ENCODE results near the gene DCAF4. TPM values are rescaled to one million over a fixed set of nuclear protein-coding genes. Genes with fewer than 3 reads are reported as not detected.

DCAF4 gene
- total RNA-seq, 4 donors from 2014 or later = 29.0 to 45.0 (median 36.7) TPM

GRCh38 chr14:72883961-72884360 is 42.3 kb upstream of the DCAF4 start:
- peak; percentile 18 to 46 for DNase-seq
- no peaks in the 10 kb centered on the region for H3K9me3 ChIP-seq
- intact Hi-C loops (cut with DNase I) = no loop called here
- no peak overlapping the region for H3K27ac ChIP-seq
- WGBS, 2 donors = 65 to 67% methylated on average over 4 of the region's 4 CpGs
- no peaks in the 10 kb centered on the region for H3K4me1 ChIP-seq
- no peak overlapping the region for H3K4me3 ChIP-seq (replicated peaks in 1 of 3)
- H3K36me3 ChIP-seq = no peaks in the 10 kb centered on the region
- TF ChIP-seq POLR2A (IDR thresholded peaks at IDR 0.05) (no peak), CTCF (IDR thresholded peaks at IDR 0.05) (no peak)
- no peaks in the 10 kb centered on the region for H3K27me3 ChIP-seq

GRCh38 chr14:72884386-72884785 is 41.9 kb upstream of the DCAF4 start:
- no peak for DNase-seq
- no peaks in the 10 kb centered on the region for H3K4me1 ChIP-seq
- no peaks in the 10 kb centered on the region for H3K27me3 ChIP-seq
- no peaks in the 10 kb centered on the region for H3K36me3 ChIP-seq
- intact Hi-C loops (cut with DNase I) = no loop called here
- H3K4me3 ChIP-seq (replicated peaks in 1 of 3) = no peak overlapping the region
- no peaks in the 10 kb centered on the region for H3K9me3 ChIP-seq
- 70 to 75% methylated on average over 4 of the region's 4 CpGs for WGBS, 2 donors
- TF ChIP-seq CTCF (IDR thresholded peaks at IDR 0.05) (no peak), POLR2A (IDR thresholded peaks at IDR 0.05) (no peak)
- no peak overlapping the region for H3K27ac ChIP-seq

DNA sequence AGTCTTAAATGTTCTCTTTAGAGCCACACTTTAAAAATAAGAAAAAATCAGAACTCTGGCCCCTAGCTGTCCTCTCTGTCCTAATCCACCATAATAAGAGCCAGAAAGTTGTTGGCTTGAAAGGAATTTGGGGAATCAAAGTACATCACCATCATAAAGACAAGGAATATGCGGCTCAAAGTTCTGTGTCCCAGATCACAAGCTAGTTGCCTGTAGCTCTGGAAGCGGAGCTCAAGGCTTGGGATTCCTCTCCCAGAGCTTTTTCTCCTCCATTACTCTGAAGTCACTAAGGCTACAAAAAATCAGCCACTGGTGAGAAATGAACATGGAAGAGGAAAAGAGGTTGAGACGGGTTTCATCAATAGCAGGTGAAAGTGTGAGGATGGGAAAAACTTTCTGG is 38.8 kb upstream of the DCAF4 start:
- 93 to 99% methylated on average over 3 of the region's 3 CpGs for WGBS, 2 donors

DNA sequence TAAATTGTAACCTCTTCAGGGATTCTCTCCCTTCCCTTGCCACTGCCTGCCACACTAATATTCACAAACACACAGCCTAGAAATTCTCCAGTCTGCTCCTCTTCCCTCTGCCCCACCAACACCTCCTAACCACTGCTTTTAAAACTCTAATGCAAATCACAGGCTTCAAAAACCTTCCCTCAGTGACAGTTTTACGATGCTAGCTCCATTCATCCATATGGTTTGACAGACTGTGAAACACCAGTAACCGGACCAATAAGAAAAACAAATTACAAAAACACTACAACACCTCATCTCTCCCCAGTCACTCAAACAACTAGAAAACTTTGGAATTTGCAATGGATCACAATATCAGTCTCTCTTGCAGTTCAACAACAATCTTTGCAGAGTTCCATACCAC is 38.1 kb upstream of the DCAF4 start:
- TF ChIP-seq CTCF (IDR thresholded peaks at IDR 0.05) = no peak
- TF ChIP-seq POLR2A (IDR thresholded peaks at IDR 0.05) = no peak
- DNase-seq = no peak
- Histone ChIP-seq H3K36me3 (no peaks in the 10 kb centered on the region), H3K4me3 (replicated peaks in 1 of 3) (no peak overlapping the region), H3K9me3 (no peaks in the 10 kb centered on the region), H3K4me1 (peaks cover 3 to 12% of the 10 kb centered on the region in 2 donors), H3K27me3 (no peaks in the 10 kb centered on the region), H3K27ac (no peak overlapping the region)
- WGBS, 2 donors = 70 to 85% methylated on average over 2 of the region's 2 CpGs
- intact Hi-C loops (cut with DNase I) = no loop called here

More for the DNA sequence above, 38.8 kb upstream of the DCAF4 start:
- Histone ChIP-seq H3K27ac (no peak overlapping the region), H3K9me3 (no peaks in the 10 kb centered on the region), H3K27me3 (no peaks in the 10 kb centered on the region), H3K36me3 (no peaks in the 10 kb centered on the region), H3K4me1 (peaks cover under 1 to 10% of the 10 kb centered on the region in 2 donors), H3K4me3 (replicated peaks in 1 of 3) (no peak overlapping the region)
- intact Hi-C loops (cut with DNase I) = no loop called here
- no peak for DNase-seq
- no peak for TF ChIP-seq CTCF (IDR thresholded peaks at IDR 0.05)
- no peak for TF ChIP-seq POLR2A (IDR thresholded peaks at IDR 0.05)

GRCh38 chr14:72888636-72889201 is 37.5 kb upstream of the DCAF4 start:
- TF ChIP-seq CTCF (IDR thresholded peaks at IDR 0.05) (no peak), POLR2A (IDR thresholded peaks at IDR 0.05) (no peak)

More at GRCh38 chr14:72888636-72889201, 37.5 kb upstream of the DCAF4 start:
- Histone ChIP-seq H3K9me3 (no peaks in the 10 kb centered on the region), H3K27ac (no peak overlapping the region), H3K27me3 (no peaks in the 10 kb centered on the region), H3K36me3 (no peaks in the 10 kb centered on the region), H3K4me1 (peaks cover 3 to 12% of the 10 kb centered on the region in 2 donors), H3K4me3 (replicated peaks in 1 of 3) (no peak overlapping the region)
- intact Hi-C loops (cut with DNase I) = no loop called here
- WGBS, 2 donors = 83 to 87% methylated on average over 2 of the region's 2 CpGs
- DNase-seq = no peak

Data from thyroid gland (tissue), 4 donors.